Measurements from ENCODE around the gene ADISSP.

The ADISSP gene

DNA sequence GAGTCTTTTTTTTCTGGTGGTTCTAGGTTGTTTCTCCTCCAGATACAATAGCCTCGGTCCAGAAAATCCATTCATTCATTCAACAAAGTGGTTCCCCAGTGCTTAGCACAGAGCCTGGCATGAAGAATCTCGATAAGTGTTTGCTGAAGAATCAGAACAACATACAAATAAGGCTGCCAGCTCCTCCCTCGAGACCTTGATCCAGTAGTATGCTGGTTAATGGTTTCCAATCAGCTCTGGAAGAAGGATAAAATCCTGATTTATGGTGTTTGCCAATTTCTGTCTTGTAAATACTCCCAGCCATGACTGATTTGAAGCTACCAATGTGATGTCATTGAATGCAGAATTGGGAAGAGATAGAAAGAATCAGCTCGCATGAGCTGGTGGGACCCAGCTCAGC is 31.8 kb downstream of the ADISSP start:
- DNase-seq, result no peak

DNA sequence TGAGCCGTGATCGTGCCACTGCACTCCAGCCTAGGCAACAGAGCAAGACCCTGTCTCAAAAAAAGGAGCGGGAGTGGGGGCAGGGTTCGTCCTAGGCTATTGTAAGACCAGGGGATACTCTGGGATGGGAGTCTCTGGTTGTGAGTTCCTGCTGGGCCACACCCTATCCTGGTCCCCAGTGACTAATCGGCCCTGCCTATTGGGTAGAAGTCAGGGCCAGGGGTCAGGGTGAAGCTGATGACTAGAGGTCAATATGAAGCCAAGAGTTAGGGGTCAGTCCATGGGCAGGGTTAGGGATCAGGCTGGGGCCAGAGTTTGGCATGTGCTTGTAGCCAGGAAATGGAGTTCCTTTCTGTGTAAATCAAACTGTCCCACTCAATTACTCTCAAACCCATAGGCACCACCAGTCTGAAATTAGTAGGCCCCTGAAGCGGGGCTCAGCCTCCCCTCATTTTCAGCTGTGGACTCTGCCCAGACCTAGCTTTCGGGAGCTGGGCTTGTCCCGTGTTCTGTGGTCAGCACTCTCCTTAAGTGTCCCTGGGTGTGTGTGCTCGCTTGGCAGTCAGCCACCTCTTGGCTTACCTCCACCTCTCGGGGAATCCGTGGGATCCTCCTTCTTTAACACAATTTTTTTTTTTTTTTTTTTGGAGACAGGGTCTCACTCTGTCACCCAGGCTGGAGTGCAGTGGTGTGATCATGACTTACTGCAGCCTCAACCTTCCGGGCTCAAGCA is 33.3 kb downstream of the ADISSP start:
- no peak for DNase-seq

DNA sequence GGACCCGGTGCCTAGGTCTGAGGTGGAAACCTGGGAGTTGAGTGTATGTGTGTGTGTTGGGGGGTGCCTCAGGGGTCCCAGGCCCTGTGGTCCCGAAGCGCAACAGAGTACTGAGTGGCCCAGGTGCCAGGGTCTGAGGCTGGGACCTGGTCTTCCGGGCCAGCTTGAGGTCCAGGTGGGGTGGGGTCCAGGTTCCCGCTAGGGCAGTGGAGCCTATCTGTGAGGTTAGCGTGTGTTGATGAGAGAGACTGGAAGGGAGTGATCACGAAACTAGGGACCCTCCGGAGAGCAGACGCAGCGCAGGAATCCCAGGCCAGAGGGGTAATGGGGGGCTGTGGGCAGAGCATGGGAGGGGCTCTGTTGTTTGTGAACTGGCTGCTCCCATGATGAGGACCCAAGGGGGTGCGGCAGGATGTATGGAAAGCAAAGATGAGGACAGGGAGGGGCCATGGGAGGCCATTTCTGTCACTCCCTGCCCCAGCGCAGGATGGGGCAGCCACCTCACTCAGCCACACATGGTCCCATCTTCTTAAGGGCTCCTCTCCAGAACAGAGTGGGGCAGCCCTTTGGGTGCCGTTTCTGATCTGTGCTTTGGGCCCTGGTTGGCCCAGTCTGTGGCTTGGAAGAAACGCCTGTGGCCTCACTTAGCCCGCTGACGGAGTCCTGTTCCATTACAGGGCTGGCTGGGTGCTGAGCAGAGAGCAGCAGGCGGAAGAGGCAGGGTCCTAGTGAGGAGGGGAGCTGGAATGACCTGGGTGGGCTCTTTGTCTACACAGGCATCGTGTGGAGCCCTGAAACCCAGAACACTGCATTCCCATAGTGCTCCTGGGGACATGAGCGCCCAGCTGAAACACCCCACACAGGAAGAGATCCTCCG is 34.2 kb downstream of the ADISSP start:
- no peak for DNase-seq

DNA sequence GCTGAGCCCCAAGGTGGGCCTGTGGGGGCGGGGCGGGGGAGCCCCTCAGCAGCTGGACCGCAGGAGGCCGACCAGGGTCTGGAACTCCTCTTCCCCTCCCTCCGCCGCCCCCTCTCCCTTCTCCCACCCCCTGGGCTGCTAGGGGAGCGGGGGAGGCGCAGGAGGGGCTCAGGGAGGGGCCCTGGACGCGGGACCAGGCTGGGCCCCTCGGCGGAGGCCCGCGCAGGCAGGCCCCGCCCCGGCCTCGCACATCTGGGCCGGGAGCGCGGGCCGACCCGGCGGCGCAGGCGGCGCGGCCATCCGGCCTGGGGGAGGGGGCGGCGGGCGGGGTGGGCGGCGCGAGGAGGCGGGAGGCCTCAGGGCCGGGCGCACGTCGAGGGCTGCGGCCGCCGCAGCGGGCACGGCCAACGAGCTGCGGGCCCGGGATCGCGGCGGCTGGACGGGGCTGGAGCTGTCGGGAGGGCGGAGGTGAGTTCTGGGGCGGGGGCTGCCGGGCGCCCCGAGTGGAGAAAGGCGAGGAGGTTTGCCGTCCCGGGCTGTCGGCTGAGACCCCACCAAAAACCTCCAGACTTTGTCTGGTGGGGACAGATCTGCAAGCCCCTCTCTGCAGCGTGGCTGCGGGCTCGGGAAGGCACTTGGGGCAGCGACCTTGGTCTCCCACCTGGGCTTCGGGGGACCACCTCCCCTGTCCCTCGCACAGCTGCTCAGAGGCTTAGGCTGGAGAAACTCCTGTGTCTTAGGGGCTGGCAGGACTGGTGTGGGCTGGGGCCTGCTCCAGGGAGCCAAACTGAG is 35.0 kb downstream of the ADISSP start, which contains the start of gene HSPA12B:
Gene HSPA12B, plus strand, starts transcription at position 359 of the 792 bp plus-strand sequence. CDS start 5,990 bp downstream, outside the sequence.
- no peak for DNase-seq

DNA sequence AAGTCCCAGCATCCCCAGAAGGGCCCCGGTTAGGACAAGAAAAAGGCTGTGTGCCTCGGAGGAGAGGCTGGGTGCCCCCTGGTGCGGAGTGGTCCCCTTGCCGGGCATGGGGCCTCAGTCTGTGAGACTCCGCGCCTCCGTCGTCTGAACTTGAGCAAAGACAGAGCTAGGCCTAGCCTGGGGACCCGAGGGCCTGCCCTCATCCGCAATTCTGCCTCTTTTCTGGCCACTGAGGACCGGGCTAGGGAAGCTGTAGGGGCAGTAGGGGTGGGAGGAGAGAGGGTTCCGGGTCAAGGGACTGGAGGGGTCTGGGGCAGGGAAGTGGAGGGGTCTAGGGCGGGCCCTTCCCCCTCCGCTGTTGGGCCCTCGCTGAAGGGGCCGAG is 35.6 kb downstream of the ADISSP start:
- DNase-seq, result no peak

DNA sequence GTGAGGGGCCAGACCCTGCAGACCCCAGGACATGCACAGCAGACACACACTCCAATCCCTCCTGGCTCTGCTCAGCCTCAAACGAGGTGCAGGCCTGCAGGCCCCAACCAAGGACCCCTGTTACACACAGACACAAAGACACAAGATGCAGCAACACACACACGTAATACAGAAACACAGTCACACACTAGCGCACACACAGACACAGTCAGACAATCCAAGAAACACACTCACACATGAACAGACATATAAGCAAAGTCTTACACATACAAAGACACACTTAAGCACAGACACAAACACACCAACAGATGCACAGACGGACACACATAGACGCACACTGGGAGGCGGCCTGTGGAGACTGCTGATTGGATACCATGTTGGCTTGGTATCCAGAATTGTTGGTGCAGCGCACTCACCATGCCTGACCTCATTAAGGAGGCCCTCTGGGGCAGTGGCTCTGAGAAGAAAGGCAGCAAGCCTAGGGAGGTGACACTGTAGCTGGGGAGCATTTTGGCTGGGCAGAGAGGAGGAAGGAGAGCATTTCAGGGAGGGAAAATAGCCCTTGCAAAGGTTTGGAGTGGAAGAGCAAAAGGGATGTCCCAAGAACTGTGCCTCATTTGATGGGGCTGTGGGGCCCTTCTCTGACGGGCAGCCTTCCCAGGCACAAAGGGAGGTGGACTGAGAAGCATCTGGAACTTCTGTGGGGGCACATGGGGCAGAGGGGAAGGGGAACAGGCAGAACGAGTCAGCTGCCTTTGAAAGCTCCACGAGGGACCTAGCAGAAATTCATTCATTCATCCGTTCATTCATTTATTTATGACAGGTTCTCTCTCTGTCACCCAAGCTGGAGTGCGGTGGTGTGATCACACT is 36.5 kb downstream of the ADISSP start:
- DNase-seq, result no peak

DNA sequence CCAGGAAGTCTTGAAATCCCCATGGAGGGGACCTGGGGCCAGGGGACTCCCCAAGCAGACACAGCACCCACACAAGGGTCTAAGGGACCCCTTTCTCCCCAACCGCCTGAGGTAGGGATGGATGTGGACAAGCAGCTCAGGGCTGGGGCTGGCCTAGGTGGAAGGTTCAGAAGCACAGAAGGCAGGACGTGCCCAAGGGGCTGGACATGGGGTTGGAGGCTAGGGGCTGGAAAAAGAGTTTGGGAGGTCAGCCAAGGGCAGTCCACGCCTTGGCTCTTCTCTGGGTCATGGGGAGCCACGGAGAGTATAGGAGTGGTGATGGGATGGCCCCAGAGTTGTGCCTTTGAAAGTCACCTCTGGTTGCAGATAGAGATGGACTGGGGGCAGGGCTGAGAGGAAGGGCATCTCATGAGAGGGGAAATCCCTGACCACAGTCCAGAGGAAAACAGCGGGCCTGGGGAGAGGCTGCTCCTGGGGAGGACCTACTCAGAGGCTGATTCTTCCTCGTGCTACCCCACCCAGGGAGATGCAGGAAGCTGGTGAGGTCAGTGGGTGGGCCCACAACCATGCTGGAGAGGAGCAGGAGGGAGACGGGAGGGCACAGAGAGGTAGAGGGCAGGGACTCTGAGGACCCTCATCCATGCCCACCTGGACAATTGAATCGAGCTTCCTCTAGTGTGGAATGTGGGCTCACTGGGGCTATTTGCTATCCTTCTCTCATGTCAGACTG is 37.6 kb downstream of the ADISSP start:
- no peak for DNase-seq

DNA sequence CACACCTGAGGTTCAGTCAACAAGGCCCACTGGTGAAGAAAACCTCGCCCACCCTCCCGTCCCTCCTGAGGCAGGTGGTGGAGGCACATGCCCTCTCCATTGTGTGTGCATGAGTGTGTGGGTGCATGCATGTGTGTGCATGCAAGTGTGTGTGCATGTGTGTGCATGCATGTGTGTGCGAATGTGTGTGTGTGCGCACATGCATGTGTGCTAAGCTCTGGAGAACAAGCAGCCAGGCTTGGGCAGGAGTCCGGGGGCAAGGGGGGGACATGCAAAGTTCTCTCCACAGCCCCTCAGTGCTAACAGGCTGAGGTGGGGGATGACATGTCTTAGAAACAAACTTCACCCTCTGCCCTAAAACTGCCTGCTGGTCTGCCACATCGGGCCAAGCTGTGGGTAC is 38.2 kb downstream of the ADISSP start:
- DNase-seq, result no peak

DNA sequence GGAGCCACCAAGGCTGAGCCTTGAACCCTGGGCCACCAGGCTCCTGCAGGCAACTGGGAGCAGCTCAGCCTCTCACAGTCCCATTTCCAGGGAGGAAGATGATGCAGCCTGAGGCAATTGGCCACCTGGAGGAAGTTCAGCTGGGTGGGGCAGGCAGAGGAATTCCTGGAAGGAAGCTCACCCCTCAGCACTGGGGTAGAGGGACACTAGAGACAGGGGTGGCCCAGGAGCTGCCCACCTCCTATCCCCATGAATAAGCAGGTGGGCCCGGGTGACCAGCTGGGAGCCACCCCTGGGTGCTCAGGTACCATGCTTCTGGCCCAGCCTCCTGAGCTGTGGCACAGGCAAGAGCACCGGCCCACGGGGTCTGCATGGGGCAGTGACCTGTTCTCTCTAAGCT is 38.7 kb downstream of the ADISSP start:
- no peak for DNase-seq

DNA sequence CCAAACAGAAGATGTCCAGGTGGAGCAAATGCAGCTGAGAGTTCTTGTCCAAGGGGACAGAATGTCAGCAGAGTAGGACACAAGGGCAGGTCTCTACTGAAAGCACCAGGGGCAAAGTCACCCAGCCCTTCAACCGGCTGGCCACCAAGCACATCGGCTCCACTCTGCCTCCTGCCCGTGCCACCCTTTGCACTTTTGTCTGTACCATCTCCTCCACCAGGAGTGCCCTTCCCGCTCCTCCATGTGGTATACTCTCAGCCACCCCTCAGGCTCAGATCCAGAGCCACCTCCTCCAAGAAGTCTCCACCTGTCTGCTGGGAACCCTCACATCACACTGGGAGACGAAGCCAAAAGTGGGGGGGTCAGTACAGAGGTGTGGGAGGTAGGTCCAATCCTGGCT is 39.2 kb downstream of the ADISSP start:
- no peak for DNase-seq

DNA sequence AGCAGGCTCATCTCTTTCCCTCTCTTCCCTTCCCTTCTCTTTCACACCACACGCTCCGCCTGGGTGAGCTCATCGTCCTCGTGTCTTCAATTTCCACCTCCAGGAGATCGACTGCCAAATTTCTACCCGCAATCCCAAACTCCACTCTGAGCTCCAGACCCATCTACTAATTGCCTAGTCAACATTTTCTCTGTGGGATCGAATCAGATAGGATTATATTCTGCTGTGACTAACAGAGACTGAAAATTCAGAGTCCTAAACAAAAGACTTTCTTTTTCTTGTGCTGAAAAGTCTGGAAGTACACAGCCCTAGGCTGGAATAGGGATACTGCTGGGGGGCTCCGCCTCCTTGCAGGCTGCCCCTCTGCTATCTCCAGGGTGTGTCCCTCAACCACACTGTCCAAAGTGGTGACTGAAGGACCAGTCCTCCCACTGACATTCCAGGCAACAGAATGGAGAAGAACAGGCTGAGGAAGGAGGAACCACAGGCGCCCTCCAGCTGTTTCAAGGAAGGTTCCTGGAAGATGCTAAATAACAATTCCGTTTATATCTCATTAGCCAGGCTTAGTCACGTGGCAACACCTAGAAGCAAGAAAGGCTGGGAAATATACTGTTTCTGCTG is 40.0 kb downstream of the ADISSP start:
- no peak for DNase-seq

DNA sequence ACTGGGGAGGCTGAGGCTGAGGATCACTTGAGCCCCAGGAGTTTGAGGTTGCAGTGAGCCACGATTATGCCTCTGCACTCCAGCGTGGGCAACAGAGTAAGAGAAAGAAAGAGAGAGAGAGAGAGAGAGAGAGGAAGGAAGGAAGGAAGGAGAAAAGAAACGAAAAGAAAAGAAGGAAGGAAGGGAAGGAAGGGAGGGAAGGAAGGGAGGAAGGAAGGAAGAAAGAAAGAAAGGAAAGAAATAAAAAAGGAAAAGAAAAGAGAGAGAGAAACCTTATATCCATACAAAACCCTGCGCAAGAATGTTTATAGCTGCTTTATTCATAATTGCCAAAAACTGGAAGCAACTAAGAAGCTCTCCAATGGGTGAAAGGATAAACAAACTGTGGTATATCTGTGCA is 43.2 kb downstream of the ADISSP start:
- DNase-seq, result no peak

DNA sequence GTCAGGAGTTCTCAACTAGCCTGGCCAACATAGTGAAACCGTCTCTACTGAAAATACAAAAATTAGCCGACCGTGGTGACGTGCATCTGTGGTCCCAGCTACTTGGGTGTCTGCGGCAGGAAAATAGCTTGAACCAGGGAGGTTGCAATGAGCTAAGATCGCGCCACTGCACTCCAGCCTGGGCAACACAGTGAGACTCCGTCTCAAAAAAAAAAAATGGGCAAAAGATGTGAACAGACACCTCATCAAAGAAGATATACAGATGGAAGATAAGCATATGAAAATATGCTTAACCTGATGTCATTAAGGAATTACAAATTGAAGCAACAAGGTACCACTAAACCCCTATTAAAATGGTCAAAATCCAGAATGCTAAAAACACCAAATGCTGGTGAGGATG is 44.3 kb downstream of the ADISSP start:
- DNase-seq, result no peak

DNA sequence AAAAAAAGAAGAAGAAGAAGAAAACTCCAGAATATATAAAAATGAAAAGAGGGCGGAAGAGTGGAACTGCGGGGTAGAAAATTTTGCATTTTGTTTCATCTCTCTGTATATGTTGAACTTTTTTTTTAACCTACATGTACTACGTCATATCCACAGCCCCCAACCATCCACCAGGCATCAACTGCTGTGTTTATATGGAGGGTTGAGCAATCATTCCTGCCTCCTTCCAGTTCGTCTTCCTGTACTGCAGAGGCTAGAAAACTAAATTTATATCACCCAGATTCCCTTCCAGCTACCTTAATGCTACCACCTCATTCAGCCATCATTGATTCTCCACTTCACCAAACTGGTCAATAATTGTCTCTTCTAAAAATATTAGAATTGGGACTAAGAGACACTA is 45.6 kb downstream of the ADISSP start:
- DNase-seq, result no peak

DNA sequence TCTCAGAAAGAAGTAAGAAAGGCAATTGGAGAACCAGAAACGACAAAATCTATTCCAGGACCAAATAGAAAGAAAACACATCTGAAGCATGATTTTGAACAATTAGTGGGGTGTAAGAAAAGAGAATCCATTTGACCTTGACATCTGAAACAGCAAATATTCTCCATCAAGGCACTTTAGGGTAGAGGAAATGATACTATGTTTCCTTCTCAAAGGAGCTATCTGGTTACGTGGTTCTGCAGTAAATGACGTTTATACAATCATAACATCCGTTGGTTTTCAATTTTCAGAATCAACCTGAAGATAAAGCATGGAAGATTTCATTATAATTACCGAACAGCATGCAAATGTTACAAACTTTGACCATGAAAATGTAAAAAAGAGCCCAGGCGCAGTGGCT is 46.9 kb downstream of the ADISSP start:
- DNase-seq, result no peak

DNA sequence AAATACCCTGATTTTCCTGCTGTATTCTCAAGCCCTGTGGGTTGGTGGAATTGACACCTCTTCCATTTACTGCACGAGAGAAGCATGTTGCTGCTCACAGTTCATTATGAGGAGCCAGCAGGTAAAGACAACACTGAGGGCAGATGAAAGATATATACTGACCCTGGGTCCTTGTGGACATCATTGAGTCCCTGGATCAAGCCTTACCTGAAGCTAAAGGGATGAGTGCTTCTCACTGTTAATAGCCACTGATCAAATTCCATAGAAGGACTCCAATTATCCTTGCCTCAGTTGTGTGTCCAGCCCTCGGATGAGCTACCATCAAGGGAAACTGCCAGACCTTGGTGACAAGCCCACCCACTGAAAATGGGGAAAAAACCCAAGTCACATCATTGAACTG is 47.5 kb downstream of the ADISSP start:
- DNase-seq, result no peak

DNA sequence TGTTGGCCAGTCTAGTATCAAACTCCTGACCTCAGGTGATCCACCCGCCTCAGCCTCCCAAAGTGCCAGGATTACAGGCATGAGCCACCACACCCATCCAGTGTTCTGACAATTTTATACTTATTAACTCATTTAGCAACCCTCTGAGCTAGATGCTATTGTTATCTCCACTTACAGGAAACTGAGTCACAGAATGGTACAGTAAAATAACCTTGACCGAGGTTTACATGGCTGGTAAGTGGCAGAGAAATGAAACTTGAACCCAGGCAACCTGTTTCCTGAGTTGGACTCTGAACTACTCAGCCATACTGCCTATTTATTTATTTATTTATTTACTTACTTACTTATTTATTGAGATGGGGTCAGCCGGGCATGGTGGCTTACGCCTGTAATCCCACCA is 48.5 kb downstream of the ADISSP start:
- DNase-seq, result no peak

DNA sequence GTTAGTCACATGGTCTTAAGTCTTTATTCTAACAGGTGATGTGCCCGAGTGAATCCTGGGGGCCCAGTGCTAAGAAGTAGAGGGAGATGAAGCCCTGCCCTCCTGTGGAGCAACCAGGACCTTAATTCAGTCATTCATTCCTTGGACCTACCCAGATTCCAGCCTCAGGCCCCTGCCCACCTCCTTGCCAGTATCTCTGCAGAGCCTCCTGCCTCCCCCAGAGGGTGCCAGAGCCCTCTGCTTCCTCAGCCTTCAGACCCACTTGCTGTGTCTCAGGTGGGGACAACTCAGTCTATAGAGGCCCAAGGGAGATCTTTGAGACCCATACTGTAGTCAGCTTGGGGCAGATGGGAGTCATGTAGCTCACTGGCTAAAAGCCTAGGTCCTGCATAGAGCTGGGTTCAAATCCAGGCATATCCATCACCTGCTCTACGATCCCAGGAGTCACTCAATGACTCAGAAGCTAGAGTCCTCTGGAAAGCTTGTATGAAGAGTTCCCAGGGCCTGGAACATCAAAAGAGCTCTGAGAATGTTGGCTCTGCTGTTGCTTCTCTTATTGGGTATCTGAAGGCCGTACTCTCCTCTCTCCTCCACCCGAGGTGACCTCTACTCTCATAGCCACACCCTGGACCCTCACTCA is 51.2 kb downstream of the ADISSP start:
- peak; percentile 69 for DNase-seq

DNA sequence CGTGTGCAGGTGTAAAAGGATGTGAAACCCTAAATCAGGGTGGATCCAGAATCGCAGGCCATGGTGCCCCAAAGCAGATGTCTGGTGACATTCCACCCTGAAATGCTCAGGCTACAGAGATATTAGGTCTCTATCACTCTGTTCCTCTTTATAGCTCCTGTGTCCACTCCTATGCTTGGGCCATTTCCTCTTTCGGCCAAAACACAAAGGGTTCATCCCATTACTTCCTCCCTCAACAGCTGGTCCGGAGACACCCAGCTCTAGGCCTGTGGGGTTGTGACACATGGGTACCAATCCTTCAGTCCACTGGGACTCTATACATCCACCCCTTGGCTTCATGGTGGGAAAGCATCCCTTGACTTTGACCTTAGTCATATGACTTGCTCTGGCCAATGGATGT is 53.5 kb downstream of the ADISSP start:
- no peak for DNase-seq

DNA sequence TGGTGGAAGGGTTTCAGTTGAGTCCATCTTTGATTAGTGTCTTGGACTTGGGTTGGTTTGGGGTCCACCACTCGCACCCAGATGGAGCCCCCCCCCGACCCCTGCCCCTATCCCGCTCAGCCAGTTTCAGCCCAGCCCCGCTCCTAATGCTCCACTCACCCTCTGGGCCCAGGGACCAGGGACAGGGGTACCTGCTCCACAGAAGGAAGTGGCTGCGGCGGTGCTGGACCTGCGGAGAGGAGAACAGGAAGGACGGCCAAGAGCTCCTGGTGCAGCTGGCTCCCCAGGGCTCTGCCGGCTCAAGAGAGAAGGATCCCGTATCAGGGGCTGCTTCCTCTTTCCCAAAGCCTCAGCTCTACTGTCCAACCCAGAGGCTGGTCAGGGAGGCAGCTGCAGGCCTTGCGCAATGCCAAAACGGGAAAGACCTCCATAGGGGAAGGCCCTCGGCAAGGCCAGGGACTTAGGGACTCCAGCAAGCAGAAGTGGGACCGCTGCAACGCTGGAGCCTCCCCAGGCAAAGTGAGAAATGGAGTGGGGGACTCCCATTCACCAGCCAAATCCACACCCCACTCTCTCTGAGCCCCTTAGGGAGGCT is 55.2 kb downstream of the ADISSP start, which contains the start of gene SIGLEC1:
Gene SIGLEC1, minus strand, starts transcription at position 322 of the 595 bp plus-strand sequence. CDS start 5,472 bp downstream, outside the sequence.
- no peak for DNase-seq

Data from hematopoietic multipotent progenitor cell treated with erythropoietin and hydrocortisone succinate and interleukin-3 and kit ligand, for 8 days (in vitro differentiated cells).